ENCODE results near the gene B4GALNT3.

The B4GALNT3 gene

GRCh38 chr12:449203-449602, 10.5 kb upstream of the B4GALNT3 start:
- Histone ChIP-seq H3K9ac (ENCODE audit: insufficient read length, low read depth) (no peak overlapping the region), H3K9me3 (ENCODE audit: insufficient read depth, low read length) (peaks cover 8% of the 10 kb centered on the region; the same call in 1 of the 2 replicates), H3K36me3 (ENCODE audit: insufficient read depth, insufficient read length, low read length) (no peaks in the 10 kb centered on the region), H3K27me3 (ENCODE audit: insufficient read depth, insufficient read length) (no peaks in the 10 kb centered on the region), H3K4me1 (ENCODE audit: insufficient read depth, insufficient read length) (no peaks in the 10 kb centered on the region), H3K4me3 (ENCODE audit: insufficient read length, low read depth) (no peak overlapping the region)
- TF ChIP-seq SUZ12 (IDR thresholded peaks at IDR 0.05; ENCODE audit: extremely low read depth, insufficient read depth, insufficient read length) (no peak), ZNF274 (IDR thresholded peaks at IDR 0.05; ENCODE audit: low read depth, low read length) (no peak), YY1 (IDR thresholded peaks at IDR 0.05; ENCODE audit: insufficient read depth, insufficient read length) (no peak)
- DNase-seq (ENCODE audit: low read depth, low spot score) = no peak

- H3K27me3 ChIP-seq (ENCODE audit: insufficient read depth, insufficient read length) = no peaks in the 10 kb centered on the region
- H3K4me3 ChIP-seq (ENCODE audit: insufficient read length, low read depth) = no peak overlapping the region
- TF ChIP-seq SUZ12 (IDR thresholded peaks at IDR 0.05; ENCODE audit: extremely low read depth, insufficient read depth, insufficient read length) (no peak), ZNF274 (IDR thresholded peaks at IDR 0.05; ENCODE audit: low read depth, low read length) (no peak)
- peaks cover 8% of the 10 kb centered on the region; the same call in 1 of the 2 replicates for H3K9me3 ChIP-seq (ENCODE audit: insufficient read depth, low read length)
- no peak for DNase-seq (ENCODE audit: low read depth, low spot score)
- H3K9ac ChIP-seq (ENCODE audit: insufficient read length, low read depth) = no peak overlapping the region
- no peaks in the 10 kb centered on the region for H3K4me1 ChIP-seq (ENCODE audit: insufficient read depth, insufficient read length)
- no peaks in the 10 kb centered on the region for H3K36me3 ChIP-seq (ENCODE audit: insufficient read depth, insufficient read length, low read length)
Measured at GRCh38 chr12:450438-450837, 9.3 kb upstream of the B4GALNT3 start.

- H3K9ac ChIP-seq (ENCODE audit: insufficient read length, low read depth) = no peak overlapping the region
- H3K36me3 ChIP-seq (ENCODE audit: insufficient read depth, insufficient read length, low read length) = no peaks in the 10 kb centered on the region
- peaks cover 8% of the 10 kb centered on the region; the same call in 1 of the 2 replicates for H3K9me3 ChIP-seq (ENCODE audit: insufficient read depth, low read length)
- TF ChIP-seq ZNF274 (IDR thresholded peaks at IDR 0.05; ENCODE audit: low read depth, low read length) (no peak), YY1 (IDR thresholded peaks at IDR 0.05; ENCODE audit: insufficient read depth, insufficient read length) (no peak), SUZ12 (IDR thresholded peaks at IDR 0.05; ENCODE audit: extremely low read depth, insufficient read depth, insufficient read length) (no peak)
- DNase-seq (ENCODE audit: low read depth, low spot score) = no peak
- no peaks in the 10 kb centered on the region for H3K4me1 ChIP-seq (ENCODE audit: insufficient read depth, insufficient read length)
- no peak overlapping the region for H3K4me3 ChIP-seq (ENCODE audit: insufficient read length, low read depth)
- no peaks in the 10 kb centered on the region for H3K27me3 ChIP-seq (ENCODE audit: insufficient read depth, insufficient read length)
Measured at GRCh38 chr12:452667-453210, 7.0 kb upstream of the B4GALNT3 start.

GRCh38 chr12:454833-455232, 4.9 kb upstream of the B4GALNT3 start:
- Histone ChIP-seq H3K9ac (ENCODE audit: insufficient read length, low read depth) (no peak overlapping the region), H3K4me1 (ENCODE audit: insufficient read depth, insufficient read length) (no peaks in the 10 kb centered on the region), H3K27me3 (ENCODE audit: insufficient read depth, insufficient read length) (peaks cover 18% of the 10 kb centered on the region), H3K9me3 (ENCODE audit: insufficient read depth, low read length) (peaks cover 8% of the 10 kb centered on the region; the same call in 1 of the 2 replicates), H3K36me3 (ENCODE audit: insufficient read depth, insufficient read length, low read length) (no peaks in the 10 kb centered on the region), H3K4me3 (ENCODE audit: insufficient read length, low read depth) (no peak overlapping the region)
- no peak for TF ChIP-seq ZNF274 (IDR thresholded peaks at IDR 0.05; ENCODE audit: low read depth, low read length)
- TF ChIP-seq YY1 (IDR thresholded peaks at IDR 0.05; ENCODE audit: insufficient read depth, insufficient read length) = no peak
- TF ChIP-seq SUZ12 (IDR thresholded peaks at IDR 0.05; ENCODE audit: extremely low read depth, insufficient read depth, insufficient read length) = no peak
- DNase-seq (ENCODE audit: low read depth, low spot score) = no peak

- DNase-seq (ENCODE audit: low read depth, low spot score) = no peak
- Histone ChIP-seq H3K36me3 (ENCODE audit: insufficient read depth, insufficient read length, low read length) (no peaks in the 10 kb centered on the region), H3K4me3 (ENCODE audit: insufficient read length, low read depth) (no peak overlapping the region), H3K9ac (ENCODE audit: insufficient read length, low read depth) (no peak overlapping the region), H3K4me1 (ENCODE audit: insufficient read depth, insufficient read length) (no peaks in the 10 kb centered on the region), H3K27me3 (ENCODE audit: insufficient read depth, insufficient read length) (peaks cover 24% of the 10 kb centered on the region), H3K9me3 (ENCODE audit: insufficient read depth, low read length) (peaks cover 8% of the 10 kb centered on the region; the same call in 1 of the 2 replicates)
- TF ChIP-seq ZNF274 (IDR thresholded peaks at IDR 0.05; ENCODE audit: low read depth, low read length) (no peak), SUZ12 (IDR thresholded peaks at IDR 0.05; ENCODE audit: extremely low read depth, insufficient read depth, insufficient read length) (no peak), YY1 (IDR thresholded peaks at IDR 0.05; ENCODE audit: insufficient read depth, insufficient read length) (no peak)
Measured at GRCh38 chr12:455821-456220, 3.9 kb upstream of the B4GALNT3 start.

GRCh38 chr12:457676-458075, 2.1 kb upstream of the B4GALNT3 start:
- DNase-seq (ENCODE audit: low read depth, low spot score) = no peak
- no peak overlapping the region for H3K9ac ChIP-seq (ENCODE audit: insufficient read length, low read depth)
- H3K4me3 ChIP-seq (ENCODE audit: insufficient read length, low read depth) = no peak overlapping the region
- H3K9me3 ChIP-seq (ENCODE audit: insufficient read depth, low read length) = peaks cover 4% of the 10 kb centered on the region; the same call in 1 of the 2 replicates
- H3K27me3 ChIP-seq (ENCODE audit: insufficient read depth, insufficient read length) = peaks cover 35% of the 10 kb centered on the region
- no peaks in the 10 kb centered on the region for H3K4me1 ChIP-seq (ENCODE audit: insufficient read depth, insufficient read length)
- H3K36me3 ChIP-seq (ENCODE audit: insufficient read depth, insufficient read length, low read length) = peaks cover 10% of the 10 kb centered on the region
- TF ChIP-seq ZNF274 (IDR thresholded peaks at IDR 0.05; ENCODE audit: low read depth, low read length) = no peak
- TF ChIP-seq SUZ12 (IDR thresholded peaks at IDR 0.05; ENCODE audit: extremely low read depth, insufficient read depth, insufficient read length) = no peak
- TF ChIP-seq YY1 (IDR thresholded peaks at IDR 0.05; ENCODE audit: insufficient read depth, insufficient read length) = no peak

- Histone ChIP-seq H3K4me1 (ENCODE audit: insufficient read depth, insufficient read length) (peaks cover 2% of the 10 kb centered on the region), H3K9ac (ENCODE audit: insufficient read length, low read depth) (peak overlapping the region; percentile 52), H3K27me3 (ENCODE audit: insufficient read depth, insufficient read length) (peaks cover 35% of the 10 kb centered on the region), H3K4me3 (ENCODE audit: insufficient read length, low read depth) (peak overlapping the region; percentile 49), H3K9me3 (ENCODE audit: insufficient read depth, low read length) (no peaks in the 10 kb centered on the region), H3K36me3 (ENCODE audit: insufficient read depth, insufficient read length, low read length) (peaks cover 16% of the 10 kb centered on the region)
- TF ChIP-seq ZNF274 (IDR thresholded peaks at IDR 0.05; ENCODE audit: low read depth, low read length) (no peak), YY1 (IDR thresholded peaks at IDR 0.05; ENCODE audit: insufficient read depth, insufficient read length) (no peak)
- no peak for DNase-seq (ENCODE audit: low read depth, low spot score)
Measured at GRCh38 chr12:459050-459429, 699 bp upstream of the B4GALNT3 start.

All from NT2/D1 (cell line).